NCI-H2107 (cell line): ENCODE results near the gene TCTN1.
"Not testable (repeated sequence)": the region's sequence is repeated elsewhere in the genome, so short reads cannot be mapped to it uniquely, and the experiment has no call there.

Experiments
- DNase-seq: peaks from one replicate; lab custom pipeline; 2025; lab: John Stamatoyannopoulos, UW

TCTN1 gene

GRCh38 chr12:110585231-110585799 lies 28.6 kb upstream of the TCTN1 start:
- no peak for DNase-seq

GRCh38 chr12:110587102-110587501 lies 26.8 kb upstream of the TCTN1 start:
- DNase-seq, result not testable (repeated sequence)

GRCh38 chr12:110590059-110590458 lies 23.9 kb upstream of the TCTN1 start:
- no peak for DNase-seq

GRCh38 chr12:110590806-110591326 lies 23.1 kb upstream of the TCTN1 start:
- DNase-seq, result no peak

- DNase-seq, result no peak
These were observed 22.4 kb upstream of the TCTN1 start for GRCh38 chr12:110591451-110592051.

- DNase-seq, result no peak
These were observed 21.9 kb upstream of the TCTN1 start for GRCh38 chr12:110592078-110592477.

- not testable (repeated sequence) for DNase-seq
These were observed 21.0 kb upstream of the TCTN1 start for GRCh38 chr12:110592919-110593318.

GRCh38 chr12:110597885-110598284 lies 16.0 kb upstream of the TCTN1 start:
- DNase-seq, result no peak

GRCh38 chr12:110599334-110599733 lies 14.6 kb upstream of the TCTN1 start:
- DNase-seq, result no peak

- DNase-seq, result no peak
These were observed 13.7 kb upstream of the TCTN1 start for GRCh38 chr12:110600254-110600653.

- peak; percentile 32 for DNase-seq
These were observed 11.7 kb upstream of the TCTN1 start for GRCh38 chr12:110602085-110602814.

- DNase-seq, result no peak
These were observed 7.7 kb upstream of the TCTN1 start for GRCh38 chr12:110606253-110606611.

- DNase-seq, result no peak
These were observed 708 bp upstream of the TCTN1 start for GRCh38 chr12:110613071-110613770.

- no peak for DNase-seq
These were observed 1.2 kb downstream of the TCTN1 start for GRCh38 chr12:110615171-110615570.

- DNase-seq, result no peak
These were observed 2.7 kb downstream of the TCTN1 start for GRCh38 chr12:110616471-110617115.

GRCh38 chr12:110619534-110619953 lies 5.6 kb downstream of the TCTN1 start:
- no peak for DNase-seq

GRCh38 chr12:110622582-110622981 lies 8.7 kb downstream of the TCTN1 start:
- no peak for DNase-seq

GRCh38 chr12:110627500-110628195 lies 13.7 kb downstream of the TCTN1 start:
- no peak for DNase-seq

GRCh38 chr12:110635055-110635454 lies 21.1 kb downstream of the TCTN1 start:
- no peak for DNase-seq

- no peak for DNase-seq
These were observed 22.6 kb downstream of the TCTN1 start for GRCh38 chr12:110636516-110636915.

GRCh38 chr12:110637869-110638441 lies 24.0 kb downstream of the TCTN1 start:
- DNase-seq, result no peak
